ENCODE data around the gene ETNK1. TPM values are rescaled to one million over a fixed set of nuclear protein-coding genes. Genes with fewer than 3 reads are reported as not detected.

Gene ETNK1
- polyA plus RNA-seq, 3 donors, result 63.4 to 79.2 (median 76.9) TPM

DNA sequence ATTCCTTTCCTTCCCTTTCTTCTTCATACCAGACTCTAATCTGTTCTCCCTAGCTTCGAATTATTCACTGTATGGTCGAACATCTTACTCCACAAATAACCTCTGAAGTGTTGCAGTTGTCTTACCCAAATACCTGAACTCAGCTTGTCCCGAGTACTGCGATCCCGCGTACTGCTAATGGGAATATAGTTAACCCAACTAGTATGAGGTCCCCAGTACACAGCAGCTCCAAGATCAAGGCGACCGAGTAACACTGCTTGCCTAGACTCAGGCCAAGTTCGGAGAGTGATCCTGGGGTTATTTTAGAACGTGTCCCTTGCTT lies 462 bp upstream of the ETNK1 start:
- DNase-seq (ENCODE audit: extremely low read depth in 1 of 11, low read depth in 9 of 11, low spot score in 4 of 11), result peak in 2 of 11 donors; percentile 9

DNA sequence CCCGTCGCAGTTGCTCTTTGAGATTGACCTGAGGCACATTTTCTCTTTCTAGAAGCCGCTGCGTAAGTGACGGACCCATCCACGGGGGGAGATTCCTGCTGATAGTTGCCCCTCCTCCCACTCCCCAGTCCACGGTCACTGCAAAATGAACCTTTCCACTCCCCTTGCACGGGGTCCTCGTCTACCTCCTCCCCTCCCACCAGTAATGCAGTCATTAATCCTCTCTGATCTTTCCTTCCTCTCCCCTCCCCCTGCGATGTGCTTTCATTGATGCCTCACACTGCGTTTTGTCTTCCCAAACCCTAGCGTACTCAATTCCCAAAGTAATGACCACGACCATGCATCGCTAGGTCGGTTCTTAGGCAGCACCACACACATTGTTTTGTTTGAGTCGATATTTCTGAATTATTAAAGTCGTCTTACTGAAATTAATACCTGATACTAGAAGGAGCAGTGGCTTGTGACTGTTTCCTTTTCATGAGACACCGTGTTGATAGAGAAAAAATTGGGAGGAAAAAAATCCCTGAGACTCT lies 857 bp downstream of the ETNK1 start:
- peak in 10 of 11 donors; percentile 32 to 69 (median 52) for DNase-seq (ENCODE audit: extremely low read depth in 1 of 11, low read depth in 9 of 11, low spot score in 4 of 11)

DNA sequence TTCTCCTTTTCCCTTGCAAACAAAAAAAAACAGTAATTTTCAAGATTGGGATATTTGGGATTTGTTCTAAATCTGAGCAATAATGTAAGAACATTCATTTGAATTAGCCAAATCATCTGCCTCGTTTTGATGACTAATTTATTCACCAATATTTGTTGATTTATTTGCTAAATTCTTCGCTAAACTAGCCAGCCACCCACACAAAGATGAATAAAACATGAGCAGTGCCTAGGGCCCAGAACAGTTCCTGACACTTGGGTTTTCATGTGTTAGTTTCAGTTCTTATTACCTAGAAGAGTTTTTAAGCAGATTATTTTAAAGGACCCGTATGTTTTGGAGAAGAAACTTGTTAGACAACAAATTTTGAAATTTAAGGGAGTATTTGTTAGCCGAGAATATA lies 1.4 kb downstream of the ETNK1 start:
- DNase-seq (ENCODE audit: extremely low read depth in 1 of 11, low read depth in 9 of 11, low spot score in 4 of 11), result peak in 3 of 11 donors; percentile 3 to 24 (median 11)

DNA sequence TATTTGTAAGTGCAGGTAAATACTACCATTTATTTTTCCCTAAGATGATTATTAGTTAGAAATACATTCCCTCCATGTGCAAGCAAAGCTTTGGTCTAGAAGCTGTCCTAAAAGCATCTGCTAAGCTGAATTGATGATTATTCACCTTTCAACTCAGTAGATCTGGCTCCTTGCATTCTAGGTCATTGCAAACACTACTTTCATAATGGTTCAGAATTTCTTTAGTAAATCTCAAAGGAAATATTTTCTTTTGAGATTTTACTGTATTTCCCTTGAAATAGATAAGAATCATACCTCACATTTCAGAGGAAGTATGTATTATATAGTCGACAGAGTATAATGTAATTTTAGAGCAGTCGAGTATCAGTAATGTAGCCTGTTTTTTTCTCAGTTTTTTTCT lies 2.4 kb downstream of the ETNK1 start:
- no peak for DNase-seq (ENCODE audit: extremely low read depth in 1 of 11, low read depth in 9 of 11, low spot score in 4 of 11)

DNA sequence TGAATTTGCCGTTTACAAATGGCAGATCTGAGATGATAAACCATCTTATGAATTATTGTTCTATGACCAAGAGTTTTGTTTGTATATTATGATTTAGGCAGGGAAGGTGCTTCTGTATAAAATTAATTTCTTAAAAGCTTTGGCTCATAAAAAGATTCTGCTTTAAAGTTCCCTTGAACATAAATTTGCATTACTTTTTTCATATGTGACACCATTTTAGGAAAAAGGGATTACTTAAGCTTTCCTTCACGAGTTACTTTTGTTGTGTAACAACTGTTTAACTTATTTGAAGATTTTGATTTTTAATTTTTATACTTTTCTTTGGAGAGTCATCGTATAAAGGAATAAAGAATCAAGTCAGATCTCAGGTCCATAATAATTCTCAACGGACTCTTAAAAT lies 3.3 kb downstream of the ETNK1 start:
- no peak for DNase-seq (ENCODE audit: extremely low read depth in 1 of 11, low read depth in 9 of 11, low spot score in 4 of 11)

- DNase-seq (ENCODE audit: extremely low read depth in 1 of 11, low read depth in 9 of 11, low spot score in 4 of 11), result no peak
Observed at GRCh38 chr12:22631863-22632463, 7.0 kb downstream of the ETNK1 start.

GRCh38 chr12:22634883-22635282 lies 9.9 kb downstream of the ETNK1 start:
- no peak for DNase-seq (ENCODE audit: extremely low read depth in 1 of 11, low read depth in 9 of 11, low spot score in 4 of 11)

DNA sequence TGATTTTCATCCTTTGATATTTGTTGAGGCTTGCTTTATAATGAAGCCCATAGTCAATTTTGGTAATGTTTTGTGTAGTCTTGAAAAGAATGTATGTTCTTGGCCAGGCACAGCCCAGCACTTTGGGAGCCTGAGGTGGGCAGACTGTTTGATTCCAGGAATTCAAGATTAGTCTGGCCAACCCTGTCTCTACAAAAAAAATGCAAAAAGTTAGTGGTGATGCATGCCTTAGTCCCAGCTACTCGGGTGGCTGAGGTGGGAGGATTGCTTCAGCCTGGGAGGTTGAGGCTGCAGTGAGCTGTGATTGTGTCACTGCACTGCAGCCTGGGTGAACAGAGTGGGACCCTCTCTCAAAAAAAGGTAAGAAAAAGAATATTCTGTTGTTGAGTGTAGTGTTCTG lies 10.8 kb downstream of the ETNK1 start:
- no peak for DNase-seq (ENCODE audit: extremely low read depth in 1 of 11, low read depth in 9 of 11, low spot score in 4 of 11)

- no peak for DNase-seq (ENCODE audit: extremely low read depth in 1 of 11, low read depth in 9 of 11, low spot score in 4 of 11)
Observed at GRCh38 chr12:22640851-22641250, 15.9 kb downstream of the ETNK1 start.

GRCh38 chr12:22641353-22642053 lies 16.5 kb downstream of the ETNK1 start:
- DNase-seq (ENCODE audit: extremely low read depth in 1 of 11, low read depth in 9 of 11, low spot score in 4 of 11), result no peak

- DNase-seq (ENCODE audit: extremely low read depth in 1 of 11, low read depth in 9 of 11, low spot score in 4 of 11), result no peak
Observed at GRCh38 chr12:22648668-22649067, 23.7 kb downstream of the ETNK1 start.

GRCh38 chr12:22653075-22653474 lies 28.1 kb downstream of the ETNK1 start:
- DNase-seq (ENCODE audit: extremely low read depth in 1 of 11, low read depth in 9 of 11, low spot score in 4 of 11), result no peak

- no peak for DNase-seq (ENCODE audit: extremely low read depth in 1 of 11, low read depth in 9 of 11, low spot score in 4 of 11)
Observed at GRCh38 chr12:22653791-22654190, 28.8 kb downstream of the ETNK1 start.

- peak in 1 of 11 donors; percentile 1 for DNase-seq (ENCODE audit: extremely low read depth in 1 of 11, low read depth in 9 of 11, low spot score in 4 of 11)
Observed at GRCh38 chr12:22656376-22656775, 31.4 kb downstream of the ETNK1 start.

- no peak for DNase-seq (ENCODE audit: extremely low read depth in 1 of 11, low read depth in 9 of 11, low spot score in 4 of 11)
Observed at GRCh38 chr12:22656831-22657230, 31.9 kb downstream of the ETNK1 start.

DNA sequence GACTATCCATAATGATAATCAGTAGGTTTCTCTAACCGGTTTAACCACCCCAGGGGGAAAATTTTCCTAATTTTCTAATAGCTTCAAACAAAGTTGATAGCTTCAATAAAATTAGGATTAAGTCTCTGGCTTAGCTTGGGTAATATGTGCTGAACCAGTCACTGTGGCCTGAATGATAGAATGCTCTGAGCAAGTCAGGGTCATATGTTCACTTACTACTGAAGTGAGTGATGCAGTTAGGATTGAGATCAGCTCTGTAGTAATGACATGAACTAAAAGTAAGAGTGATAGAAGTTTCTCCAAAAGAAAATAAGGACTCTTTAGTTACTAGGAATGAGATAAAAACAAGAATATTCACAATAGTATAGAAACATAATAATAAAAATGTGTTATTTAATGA lies 32.6 kb downstream of the ETNK1 start:
- DNase-seq (ENCODE audit: extremely low read depth in 1 of 11, low read depth in 9 of 11, low spot score in 4 of 11), result no peak

- no peak for DNase-seq (ENCODE audit: extremely low read depth in 1 of 11, low read depth in 9 of 11, low spot score in 4 of 11)
Observed at GRCh38 chr12:22658214-22658613, 33.2 kb downstream of the ETNK1 start.

DNA sequence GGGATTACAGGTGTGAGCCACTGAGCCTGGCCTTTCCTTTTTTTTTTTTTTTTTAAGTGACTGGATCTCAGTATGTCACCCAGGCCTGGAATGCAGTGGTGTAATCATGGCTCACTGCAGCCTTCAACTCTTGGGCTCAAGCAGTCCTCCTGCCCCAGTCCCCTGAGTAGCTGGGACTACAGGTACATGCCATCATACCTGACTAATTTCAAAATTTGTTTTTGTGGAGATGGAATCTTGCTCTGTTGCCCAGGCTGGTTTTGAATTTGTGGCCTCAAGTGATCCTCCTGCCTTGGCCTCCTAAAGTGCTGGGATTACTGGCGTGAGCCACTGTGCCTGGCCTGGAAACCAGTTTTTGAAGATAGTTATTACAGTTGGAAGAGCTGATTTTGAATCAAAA lies 37.4 kb downstream of the ETNK1 start:
- DNase-seq (ENCODE audit: extremely low read depth in 1 of 11, low read depth in 9 of 11, low spot score in 4 of 11), result no peak

- no peak for DNase-seq (ENCODE audit: extremely low read depth in 1 of 11, low read depth in 9 of 11, low spot score in 4 of 11)
Observed at GRCh38 chr12:22665476-22665875, 40.5 kb downstream of the ETNK1 start.

GRCh38 chr12:22667122-22667521 lies 42.2 kb downstream of the ETNK1 start:
- no peak for DNase-seq (ENCODE audit: extremely low read depth in 1 of 11, low read depth in 9 of 11, low spot score in 4 of 11)

DNA sequence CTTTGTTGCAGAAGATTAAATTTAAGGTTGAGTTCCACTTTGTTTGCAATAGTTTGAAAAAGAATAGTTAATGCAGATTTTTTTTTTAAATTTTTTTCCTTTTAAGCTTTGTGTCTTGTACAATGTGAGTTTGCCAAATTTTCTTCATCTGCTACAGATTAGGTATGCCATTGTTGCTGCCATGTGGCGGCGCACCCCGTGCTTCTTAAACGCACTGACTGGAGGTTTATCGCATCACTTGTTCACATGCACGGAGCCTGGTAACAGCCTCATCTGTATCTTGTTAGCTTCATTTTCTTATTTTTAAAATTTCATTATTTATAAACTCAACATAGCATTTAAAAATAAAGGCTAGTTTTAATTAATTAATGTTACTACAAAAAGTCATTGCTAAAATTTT lies 43.5 kb downstream of the ETNK1 start:
- no peak for DNase-seq (ENCODE audit: extremely low read depth in 1 of 11, low read depth in 9 of 11, low spot score in 4 of 11)

Data from renal cortex interstitium (tissue), 11 donors.